Stimulated activated CD8-positive, alpha-beta memory T cell treated with anti-CD3 and anti-CD28 coated beads, Interleukin-12 subunit alpha, Interleukin-12 subunit beta, amount 100 ng/mL, for 24 hours (primary cell): ENCODE results near the gene LDB1.

ENCODE experiments used
- DNase-seq: peaks from one replicate; pipeline ENCODE4 v3.0.0-alpha.2; 2020; ENCODE audit errors: extremely low read depth

Gene LDB1

DNA sequence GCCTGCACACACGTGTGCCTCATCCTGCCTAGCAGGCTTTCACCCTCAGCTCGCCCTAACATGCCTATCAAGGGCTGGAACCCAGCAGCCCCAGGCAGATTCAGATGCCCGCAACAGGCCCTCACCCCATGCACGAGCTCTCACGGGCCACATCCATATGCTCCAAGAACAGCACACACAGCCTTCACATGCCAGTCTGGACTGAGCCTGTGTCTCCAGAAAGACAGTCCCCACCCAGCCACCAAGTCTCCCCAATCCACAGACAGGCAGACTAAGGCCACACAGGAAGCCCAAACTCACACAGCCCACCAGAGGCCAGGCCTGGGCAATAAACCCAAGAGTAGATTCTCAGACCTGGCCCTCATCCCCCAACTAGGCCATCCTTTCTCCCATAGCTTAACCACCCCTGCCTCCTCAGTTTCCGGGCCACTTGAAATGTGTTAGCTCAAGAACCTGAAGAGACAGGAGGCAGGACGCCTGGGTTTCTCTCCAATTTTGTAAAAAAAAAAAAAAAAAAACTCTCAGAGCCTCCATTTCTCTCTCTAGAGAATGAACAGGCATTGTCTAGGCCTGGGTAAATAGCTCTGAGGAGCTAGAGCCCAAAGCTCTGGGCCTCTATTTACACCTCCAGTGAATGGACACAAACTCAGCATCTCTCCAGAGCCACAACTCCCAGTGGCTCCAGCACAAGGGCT is 6.8 kb downstream of the LDB1 start:
- DNase-seq, result no peak

DNA sequence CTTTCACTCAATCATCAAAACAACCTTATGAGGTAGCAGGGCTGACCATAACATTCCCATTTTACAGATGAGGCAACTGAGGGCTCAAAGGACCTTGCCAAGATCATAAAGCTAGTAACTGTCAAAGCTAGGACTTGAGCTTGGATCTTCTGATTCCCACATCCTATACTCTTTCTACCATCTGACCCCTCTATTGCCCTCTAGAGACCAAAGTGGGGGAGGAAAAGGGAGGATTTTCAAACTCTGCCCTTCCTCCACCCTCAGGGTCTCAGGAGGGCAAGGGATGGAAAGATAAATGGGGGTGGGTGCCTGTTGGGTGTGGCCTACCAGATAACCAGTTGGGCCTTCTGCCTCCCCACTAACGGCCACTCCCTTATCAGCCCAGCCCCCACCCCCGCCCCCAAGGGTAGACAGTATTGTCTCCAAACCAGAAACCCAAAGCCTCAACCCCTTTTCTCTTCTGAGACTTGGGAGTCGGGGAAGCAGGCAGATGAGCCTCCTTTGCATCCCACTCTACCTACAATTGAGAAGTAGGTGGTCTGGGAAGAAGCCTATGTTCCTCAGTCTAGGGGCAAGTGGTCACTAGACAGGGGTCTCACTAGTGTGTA is 7.9 kb downstream of the LDB1 start:
- DNase-seq, result no peak

DNA sequence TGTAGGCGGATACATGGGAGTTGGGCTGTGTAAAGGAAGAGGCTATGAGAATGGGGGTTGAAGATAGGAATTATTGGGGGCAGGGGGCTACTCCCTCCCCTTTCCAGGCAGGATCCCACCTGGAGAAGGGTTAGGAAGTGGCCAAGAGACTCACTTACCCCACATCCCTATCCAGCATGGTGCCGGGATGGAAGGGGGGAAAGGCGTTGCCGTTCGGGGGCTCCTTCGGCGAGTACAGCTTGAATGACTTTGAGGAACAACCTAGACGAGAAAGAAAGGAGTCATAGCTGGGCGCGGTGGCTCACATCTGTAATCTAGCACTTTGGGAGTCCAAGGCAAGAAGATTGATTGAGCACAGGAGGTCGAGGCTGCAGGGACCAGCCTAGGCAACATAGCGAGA is 8.9 kb downstream of the LDB1 start:
- DNase-seq, result no peak

DNA sequence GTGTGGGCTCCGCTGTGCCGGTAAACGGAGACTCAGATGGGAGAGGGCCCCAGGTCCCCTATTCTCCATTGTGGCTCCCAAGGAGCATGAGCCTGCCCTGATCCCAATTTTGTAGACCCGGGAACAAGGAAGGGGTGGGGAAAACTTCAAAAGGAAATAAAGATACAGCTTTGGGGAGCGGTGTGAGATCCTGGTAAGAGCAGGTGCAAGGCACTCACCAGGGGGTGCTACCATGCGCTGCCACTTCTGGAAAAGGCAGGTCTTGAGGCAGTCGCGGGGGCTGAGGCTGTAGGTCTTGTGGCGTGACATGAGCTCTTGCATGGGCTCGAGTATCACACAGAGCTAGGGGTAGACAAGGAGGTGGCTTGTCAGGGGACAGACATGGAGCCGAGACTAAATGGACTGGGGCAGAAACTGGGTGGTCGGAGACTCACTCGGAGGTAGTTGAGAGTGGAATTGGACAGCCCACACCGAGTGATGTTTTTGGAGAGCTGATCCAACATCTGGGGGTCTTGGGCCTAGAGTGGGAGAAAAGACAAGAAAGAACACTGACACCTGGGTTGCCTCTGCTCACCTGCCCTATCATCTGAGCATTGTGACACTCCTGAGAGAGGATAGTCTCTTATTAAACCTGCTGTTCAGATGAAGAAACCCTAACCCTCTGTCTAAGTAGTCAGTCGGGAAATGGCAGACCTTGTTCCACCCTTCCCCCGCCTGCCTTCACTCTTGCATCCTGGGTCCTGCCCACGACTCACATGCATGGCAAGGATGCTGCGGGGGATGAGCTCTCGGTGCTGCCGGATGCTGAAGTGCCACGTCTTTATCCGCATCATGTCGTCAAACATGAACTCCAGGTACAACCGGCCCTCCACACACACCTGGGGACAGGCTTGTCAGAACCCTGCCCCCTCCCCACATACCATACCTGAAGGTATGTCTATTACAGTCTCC is 10.7 kb downstream of the LDB1 start:
- DNase-seq, result no peak

DNA sequence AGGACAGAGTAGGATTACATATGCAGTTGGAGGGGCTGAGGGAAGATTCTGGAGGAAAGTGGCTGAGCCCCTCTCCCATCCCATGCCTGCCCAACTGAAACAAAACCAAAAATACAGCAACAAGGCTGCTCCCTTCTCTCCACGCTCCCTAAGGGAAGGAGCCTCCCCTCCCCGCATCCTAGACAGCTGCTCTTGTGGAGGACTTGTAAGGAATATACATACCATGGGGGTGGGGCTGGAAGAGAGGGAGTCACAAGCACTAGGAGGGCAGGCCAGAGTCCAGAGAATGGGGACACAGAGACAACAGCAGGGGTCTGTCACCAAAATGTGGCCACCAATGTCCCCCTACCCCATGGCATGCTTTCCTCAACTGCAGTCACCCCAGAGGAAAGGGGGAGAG is 13.2 kb downstream of the LDB1 start:
- no peak for DNase-seq

DNA sequence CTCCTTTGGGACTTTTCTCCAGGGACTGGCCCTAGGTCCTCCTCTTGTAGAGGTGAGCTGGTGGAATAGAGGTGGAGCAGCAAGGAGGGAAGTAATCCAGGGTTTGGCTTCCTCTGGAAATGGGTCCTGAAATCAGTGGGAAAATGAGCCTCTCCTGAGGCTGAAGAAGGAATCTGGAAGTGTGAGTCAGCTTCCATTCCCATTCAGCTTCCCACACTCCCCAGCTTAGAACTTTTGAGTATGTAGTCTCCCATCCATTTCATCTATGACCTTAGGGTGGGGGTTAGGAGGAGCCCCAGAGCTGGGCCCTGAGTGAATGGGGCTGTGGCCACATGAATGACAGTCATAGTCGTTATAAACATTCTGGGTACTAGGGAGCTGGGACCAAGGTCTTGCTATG is 17.7 kb downstream of the LDB1 start:
- DNase-seq, result no peak

DNA sequence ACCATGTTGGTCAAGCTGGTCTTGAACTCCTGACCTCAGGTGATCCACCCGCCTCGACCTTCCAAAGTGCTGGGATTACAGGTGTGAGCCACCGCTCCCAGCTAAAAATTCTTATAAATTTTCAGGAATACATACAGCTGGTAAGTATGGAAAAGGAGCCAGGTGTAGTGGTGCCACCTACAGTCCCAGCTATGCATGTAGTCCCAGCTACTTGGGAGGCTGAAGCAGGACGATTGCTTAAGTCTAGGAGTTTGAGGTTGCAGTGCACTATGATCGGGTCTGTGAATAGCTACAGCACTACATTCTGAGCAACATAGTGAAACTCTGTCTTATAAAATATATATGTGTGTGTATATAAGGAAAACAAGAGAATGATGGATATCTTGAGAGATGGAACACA is 19.0 kb downstream of the LDB1 start:
- DNase-seq, result no peak

DNA sequence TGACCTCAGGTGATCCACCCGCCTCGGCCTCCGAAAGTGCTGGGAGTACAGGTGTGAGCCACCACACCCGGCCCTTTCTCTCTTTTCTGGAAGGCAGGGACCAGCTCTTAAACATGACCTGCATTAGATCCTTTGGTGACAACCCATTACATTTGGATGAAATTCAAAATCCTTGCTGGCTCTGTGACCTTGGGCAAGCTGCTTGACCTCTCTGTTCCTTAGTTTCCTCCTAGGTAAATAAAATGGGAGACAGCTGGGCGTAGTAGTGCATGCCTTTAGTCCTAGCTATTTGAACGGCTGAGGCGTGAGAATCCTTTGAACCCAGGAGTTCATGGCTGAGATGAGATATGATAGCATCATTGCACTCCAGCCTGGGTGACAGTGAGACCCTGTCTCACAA is 23.7 kb downstream of the LDB1 start:
- no peak for DNase-seq

DNA sequence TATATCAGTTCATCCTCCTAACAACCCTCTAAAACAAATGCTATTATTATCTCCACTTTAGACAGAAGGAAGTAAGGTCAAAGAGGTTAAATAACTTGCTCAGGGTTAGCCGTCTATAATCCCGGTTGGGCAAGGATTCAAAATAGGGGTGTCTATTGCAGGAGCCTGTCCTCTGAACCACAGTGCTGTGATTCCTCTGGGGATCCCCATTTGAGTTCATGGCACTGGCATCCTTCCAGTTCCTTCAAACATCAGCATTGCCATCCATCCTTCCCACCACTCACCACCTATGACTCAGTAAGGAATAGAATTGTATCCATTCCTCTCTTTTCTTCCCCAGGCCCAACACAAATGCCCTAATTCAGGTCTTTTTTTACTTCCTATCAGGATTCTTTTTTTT is 29.4 kb downstream of the LDB1 start:
- DNase-seq, result no peak

DNA sequence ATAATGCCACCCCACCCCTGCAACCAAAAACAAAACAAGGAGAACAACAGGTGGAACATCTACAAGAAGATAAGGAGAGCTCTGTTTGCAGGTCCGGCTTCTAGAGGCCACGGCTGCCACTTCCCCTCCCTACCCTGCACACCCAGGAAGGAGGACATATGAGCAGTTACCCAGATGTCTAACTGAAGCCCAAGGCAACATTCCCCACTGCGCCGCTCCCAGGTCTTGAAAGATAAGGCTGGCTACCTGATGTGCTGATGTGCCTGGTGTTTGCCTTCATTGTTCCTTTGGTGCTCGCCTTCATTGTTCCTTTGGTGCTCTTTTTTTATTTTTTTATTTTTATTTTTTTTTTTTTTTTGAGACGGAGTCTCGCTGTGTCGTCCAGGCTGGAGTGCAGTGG is 34.0 kb downstream of the LDB1 start:
- no peak for DNase-seq

DNA sequence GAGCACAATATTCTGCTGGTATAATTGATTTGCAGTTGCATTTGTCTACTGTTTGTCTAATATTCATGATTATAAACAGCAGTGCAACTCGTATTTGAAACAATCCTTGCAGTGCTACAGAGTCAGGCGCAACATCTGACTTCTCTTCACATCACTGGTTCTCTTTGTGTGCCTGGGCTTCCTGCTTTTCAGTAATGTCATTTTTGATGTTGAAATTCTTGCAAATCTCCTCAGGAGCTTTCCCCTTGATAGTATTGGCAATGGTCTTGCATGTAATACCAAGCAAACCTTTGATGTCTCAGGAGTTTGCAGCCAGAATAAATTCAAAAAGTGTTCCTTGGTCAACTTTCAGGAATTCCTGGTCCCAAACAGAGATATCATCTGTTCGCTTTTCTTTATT is 34.8 kb downstream of the LDB1 start:
- no peak for DNase-seq

DNA sequence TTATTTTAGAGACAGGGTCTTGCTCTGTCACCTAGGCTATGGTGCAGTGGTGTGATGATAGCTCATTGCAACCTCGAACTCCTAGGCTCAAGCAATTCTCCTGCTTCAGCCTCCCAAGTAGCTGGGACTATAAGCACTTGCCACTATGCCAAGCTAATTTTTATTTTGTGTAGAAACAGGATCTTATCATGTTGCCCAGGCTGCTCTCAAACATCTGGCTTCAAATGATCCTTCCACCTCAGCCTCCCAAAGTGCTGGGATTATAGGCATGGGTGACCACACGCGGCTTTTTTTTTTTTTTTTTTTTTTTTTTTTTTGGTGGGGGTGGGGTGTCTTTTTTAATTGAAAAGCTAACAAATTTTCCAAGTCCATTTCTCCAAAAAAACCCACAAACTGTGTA is 36.6 kb downstream of the LDB1 start:
- DNase-seq, result no peak

DNA sequence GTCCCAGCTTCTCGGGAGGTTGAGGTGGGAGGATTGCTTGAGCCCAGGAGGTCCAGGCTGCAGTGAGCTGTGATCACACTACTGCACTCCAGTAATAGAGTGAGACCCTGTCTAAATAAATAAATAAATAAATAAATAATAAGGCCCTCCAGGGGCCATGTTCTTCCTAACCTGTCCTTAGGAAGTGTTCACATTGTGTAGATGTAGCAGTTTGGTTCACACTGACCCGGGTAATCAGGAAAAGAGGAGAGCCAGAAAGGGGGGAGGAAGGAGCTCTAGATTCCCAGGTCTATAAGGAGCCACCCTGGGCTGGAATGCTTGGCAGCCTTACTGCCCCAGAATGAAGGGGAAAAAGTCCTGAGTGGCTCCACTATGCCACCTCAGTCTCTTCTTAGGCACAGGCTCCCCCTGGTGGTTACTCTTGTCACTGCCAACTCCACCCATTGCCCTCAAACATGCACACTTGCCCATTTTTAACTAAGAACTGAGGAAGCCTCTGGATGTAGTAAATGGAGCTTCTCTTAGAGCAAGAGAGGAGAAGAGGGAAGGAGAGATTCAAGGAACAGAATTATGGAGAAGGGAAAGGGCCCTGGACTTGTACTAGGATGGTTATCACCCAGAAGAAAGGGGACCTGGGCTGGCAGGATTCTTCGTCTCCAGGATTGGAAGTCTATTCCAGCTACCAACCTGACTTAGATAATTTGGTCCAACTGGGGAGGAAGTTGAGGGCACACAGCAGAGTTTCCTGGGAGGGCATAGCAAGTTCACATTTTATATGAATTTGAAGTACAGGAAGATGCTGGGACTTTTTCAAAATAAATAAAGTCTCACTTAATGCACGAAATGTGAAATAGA is 47.3 kb downstream of the LDB1 start:
- peak; percentile 27 for DNase-seq

DNA sequence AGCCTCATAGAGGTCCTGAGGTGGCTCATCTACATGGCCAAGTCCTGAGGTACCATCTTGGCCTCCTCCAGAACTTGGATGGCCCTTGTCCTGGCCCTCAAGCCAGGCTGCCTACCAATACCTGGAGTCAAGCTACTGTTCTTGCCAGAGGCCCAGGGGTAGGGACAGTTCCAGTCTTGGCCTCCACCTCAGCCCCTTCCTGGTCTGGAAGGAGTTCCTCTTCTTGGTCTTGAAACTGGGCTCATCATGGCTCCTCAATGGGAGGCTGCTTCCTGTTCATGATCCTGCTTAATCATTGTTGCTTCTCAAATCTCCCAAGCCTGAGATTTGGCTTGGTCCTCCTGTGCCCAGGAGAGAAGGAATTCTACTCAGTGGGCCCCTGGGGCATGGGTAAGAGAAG is 51.1 kb downstream of the LDB1 start:
- DNase-seq, result no peak

DNA sequence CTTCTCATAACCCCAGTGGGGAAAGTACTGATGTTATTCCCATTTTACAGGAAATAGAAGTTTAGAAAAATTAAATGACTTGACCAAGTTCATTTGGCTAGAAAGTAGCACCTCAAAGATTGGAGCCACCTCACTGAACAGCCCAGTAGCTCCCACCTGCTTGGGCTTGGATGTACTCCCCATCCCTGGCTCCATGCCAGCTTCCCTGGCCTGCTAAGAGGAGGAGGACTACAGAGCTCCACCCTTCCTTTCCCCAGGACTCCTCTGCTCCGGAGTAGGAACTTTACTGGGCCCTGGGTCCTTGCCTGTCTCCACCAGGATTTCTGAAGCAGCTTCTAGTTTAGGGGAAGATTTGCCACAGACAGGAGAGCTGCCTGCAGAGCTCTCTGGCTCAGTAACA is 52.0 kb downstream of the LDB1 start:
- DNase-seq, result no peak

DNA sequence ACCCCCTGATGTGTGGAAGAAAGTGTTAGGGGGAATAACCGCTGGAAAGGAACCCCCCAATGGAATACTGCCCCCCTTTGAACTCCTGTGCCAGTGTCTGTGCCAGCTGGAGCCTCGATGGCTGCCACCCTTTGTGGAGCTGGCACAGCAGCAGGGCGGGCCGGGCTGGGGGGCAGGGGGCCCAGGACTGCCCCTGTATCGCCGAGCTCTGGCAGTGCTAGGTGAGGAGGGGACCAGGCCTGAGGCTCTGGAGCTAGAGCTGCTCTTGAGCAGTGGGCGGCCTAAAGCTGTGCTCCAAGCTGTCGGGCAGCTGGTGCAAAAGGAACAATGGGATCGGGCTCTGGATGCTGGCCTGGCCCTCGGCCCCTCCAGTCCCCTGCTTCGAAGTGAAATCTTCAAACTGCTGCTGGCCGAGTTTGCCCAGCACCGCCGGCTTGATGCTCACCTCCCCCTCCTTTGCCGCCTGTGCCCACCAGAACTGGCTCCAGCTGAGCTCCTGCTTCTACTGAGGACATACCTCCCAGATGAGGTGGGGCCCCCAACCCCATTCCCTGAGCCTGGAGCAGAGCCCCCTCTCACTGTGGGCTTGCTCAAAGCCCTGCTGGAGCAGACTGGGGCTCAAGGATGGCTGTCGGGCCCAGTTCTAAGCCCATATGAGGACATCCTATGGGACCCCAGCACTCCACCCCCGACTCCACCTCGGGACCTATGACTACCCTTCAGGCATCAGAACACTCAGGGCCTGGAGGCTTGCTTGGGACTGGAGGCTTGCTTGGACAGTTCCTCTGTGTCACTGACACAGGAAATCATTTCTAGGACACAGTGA is 52.9 kb downstream of the LDB1 start:
- no peak for DNase-seq

DNA sequence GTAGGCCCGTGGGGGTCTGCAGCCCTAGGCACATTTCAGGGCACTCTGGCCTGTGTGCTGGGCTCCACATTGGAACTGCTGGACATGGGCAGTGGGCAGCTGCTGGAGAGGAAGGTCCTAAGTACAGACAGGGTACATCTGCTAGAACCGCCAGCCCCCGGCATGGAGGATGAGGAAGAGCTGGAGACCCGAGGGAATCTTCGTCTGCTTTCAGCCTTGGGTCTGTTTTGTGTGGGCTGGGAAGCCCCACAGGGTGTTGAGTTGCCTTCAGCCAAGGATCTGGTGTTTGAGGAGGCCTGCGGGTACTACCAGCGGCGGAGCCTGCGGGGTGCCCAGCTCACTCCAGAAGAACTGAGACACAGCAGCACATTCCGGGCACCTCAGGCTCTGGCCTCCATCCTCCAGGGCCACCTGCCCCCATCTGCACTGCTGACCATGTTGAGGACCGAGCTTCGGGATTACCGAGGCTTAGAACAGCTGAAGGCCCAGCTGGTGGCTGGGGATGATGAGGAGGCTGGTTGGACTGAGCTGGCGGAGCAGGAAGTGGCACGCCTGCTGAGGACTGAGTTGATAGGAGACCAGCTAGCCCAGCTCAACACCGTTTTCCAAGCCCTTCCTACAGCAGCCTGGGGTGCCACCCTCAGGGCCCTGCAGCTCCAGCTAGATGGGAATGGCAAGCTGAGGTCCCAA is 53.6 kb downstream of the LDB1 start:
- no peak for DNase-seq

DNA sequence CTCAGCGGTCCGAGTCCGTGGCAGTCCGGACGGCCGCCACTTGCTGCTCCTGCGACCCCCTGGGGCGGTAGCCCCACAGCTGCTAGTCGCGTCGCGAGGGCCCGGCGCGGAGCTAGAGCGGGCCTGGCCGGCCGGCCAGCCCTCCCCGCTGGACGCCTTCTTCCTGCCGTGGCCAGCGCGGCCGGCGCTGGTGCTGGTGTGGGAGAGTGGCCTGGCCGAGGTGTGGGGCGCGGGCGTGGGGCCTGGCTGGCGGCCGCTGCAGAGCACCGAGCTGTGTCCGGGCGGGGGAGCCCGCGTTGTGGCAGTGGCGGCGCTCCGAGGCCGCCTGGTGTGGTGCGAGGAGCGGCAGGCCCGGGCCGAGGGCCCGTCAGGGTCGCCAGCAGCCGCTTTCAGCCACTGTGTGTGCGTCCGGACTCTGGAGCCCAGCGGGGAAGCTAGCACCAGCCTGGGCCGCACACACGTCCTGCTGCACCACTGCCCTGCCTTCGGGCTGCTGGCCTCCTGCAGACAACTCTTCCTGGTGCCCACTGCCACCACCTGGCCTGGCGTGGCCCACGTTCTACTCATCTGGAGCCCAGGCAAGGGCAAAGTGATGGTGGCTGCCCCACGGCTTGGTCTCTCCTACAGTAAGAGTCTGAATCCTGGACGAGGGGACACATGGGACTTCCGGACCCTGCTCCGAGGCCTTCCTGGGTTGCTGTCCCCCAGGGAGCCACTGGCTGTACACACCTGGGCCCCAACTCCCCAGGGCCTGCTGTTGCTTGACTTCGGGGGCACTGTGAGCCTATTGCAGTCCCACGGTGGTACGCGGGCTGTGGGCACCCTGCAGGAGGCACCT is 54.4 kb downstream of the LDB1 start:
- no peak for DNase-seq

DNA sequence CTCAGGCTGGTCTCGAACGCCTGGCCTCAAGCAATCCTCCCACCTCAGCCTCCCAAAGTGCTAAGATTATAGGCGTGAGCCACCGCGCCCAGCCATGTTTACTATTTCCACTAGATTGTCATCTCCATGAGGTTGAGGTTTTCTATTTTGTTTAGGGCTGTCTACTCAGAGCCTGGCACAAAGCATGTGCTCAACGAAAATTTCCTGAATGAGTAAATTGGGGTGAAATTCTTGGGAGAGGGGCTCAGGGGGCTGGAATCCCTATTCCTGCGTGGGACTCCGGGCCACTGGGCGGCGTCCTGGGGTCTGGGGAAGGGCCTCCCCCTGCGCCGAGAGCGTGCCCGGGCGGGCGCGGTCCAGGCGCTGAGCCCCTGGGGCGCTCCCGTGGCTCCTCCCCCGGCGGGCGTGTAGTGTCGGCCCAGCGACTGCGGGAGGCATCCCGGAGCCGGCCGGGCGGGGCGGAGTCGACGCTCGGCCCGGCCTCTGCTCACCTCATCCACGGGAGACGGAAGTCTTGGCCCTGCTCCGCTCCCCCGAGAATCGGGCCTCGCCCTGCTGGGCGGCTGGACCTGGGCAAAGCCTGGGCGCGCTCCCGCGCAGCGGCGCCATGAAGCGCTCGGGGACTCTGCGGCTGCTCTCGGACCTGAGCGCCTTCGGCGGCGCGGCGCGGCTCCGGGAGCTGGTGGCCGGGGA is 55.2 kb downstream of the LDB1 start, which contains the start of gene HPS6:
Gene HPS6, plus strand, starts transcription at position 482 of the 693 bp plus-strand sequence. Its CDS starts 126 bp downstream, at position 608.
- peak; percentile 75 for DNase-seq
